ENCODE results near the gene IGF2BP3.
"Not testable (repeated sequence)": the region's sequence is repeated elsewhere in the genome, so short reads cannot be mapped to it uniquely, and the experiment has no call there.

Gene IGF2BP3

GRCh38 chr7:23336086-23336485 is 134.2 kb downstream of the IGF2BP3 start:
- Histone ChIP-seq H3K9ac (ENCODE audit: low read length) (no peak overlapping the region), H3K36me3 (ENCODE audit: insufficient read depth, low read length) (no peaks in the 10 kb centered on the region), H3K27me3 (ENCODE audit: control insufficient read depth in 1 of 2, insufficient read depth in 2 of 2, low read length in 2 of 2) (no peaks in the 10 kb centered on the region), H3K27ac (ENCODE audit: low read depth, low read length) (no peak overlapping the region), H3K9me3 (ENCODE audit: low read length) (no peaks in the 10 kb centered on the region), H3K4me3 (ENCODE audit: low read depth in 1 of 2, low read length in 2 of 2) (no peak overlapping the region), H3K4me1 (ENCODE audit: insufficient read depth, low read length) (peaks cover 12% of the 10 kb centered on the region)

- Histone ChIP-seq H3K27me3 (ENCODE audit: control insufficient read depth in 1 of 2, insufficient read depth in 2 of 2, low read length in 2 of 2) (no peaks in the 10 kb centered on the region), H3K4me1 (ENCODE audit: insufficient read depth, low read length) (peaks cover 12% of the 10 kb centered on the region), H3K9ac (ENCODE audit: low read length) (no peak overlapping the region), H3K4me3 (ENCODE audit: low read depth in 1 of 2, low read length in 2 of 2) (no peak overlapping the region), H3K9me3 (ENCODE audit: low read length) (no peaks in the 10 kb centered on the region), H3K27ac (ENCODE audit: low read depth, low read length) (no peak overlapping the region), H3K36me3 (ENCODE audit: insufficient read depth, low read length) (no peaks in the 10 kb centered on the region)
Observed at GRCh38 chr7:23335621-23336020, 134.7 kb downstream of the IGF2BP3 start.

- no peaks in the 10 kb centered on the region for H3K27me3 ChIP-seq (ENCODE audit: control insufficient read depth in 1 of 2, insufficient read depth in 2 of 2, low read length in 2 of 2)
- H3K9ac ChIP-seq (ENCODE audit: low read length) = no peak overlapping the region
- no peaks in the 10 kb centered on the region for H3K9me3 ChIP-seq (ENCODE audit: low read length)
- peaks cover 12% of the 10 kb centered on the region for H3K4me1 ChIP-seq (ENCODE audit: insufficient read depth, low read length)
- no peak overlapping the region for H3K4me3 ChIP-seq (ENCODE audit: low read depth in 1 of 2, low read length in 2 of 2)
- no peaks in the 10 kb centered on the region for H3K36me3 ChIP-seq (ENCODE audit: insufficient read depth, low read length)
- no peak overlapping the region for H3K27ac ChIP-seq (ENCODE audit: low read depth, low read length)
Observed at GRCh38 chr7:23335136-23335535, 135.2 kb downstream of the IGF2BP3 start.

- Histone ChIP-seq H3K4me1 (ENCODE audit: insufficient read depth, low read length) (peaks cover 12% of the 10 kb centered on the region), H3K4me3 (ENCODE audit: low read depth in 1 of 2, low read length in 2 of 2) (no peak overlapping the region), H3K9ac (ENCODE audit: low read length) (no peak overlapping the region), H3K9me3 (ENCODE audit: low read length) (no peaks in the 10 kb centered on the region), H3K27ac (ENCODE audit: low read depth, low read length) (no peak overlapping the region), H3K36me3 (ENCODE audit: insufficient read depth, low read length) (no peaks in the 10 kb centered on the region), H3K27me3 (ENCODE audit: control insufficient read depth in 1 of 2, insufficient read depth in 2 of 2, low read length in 2 of 2) (no peaks in the 10 kb centered on the region)
Observed at GRCh38 chr7:23334482-23335056, 135.7 kb downstream of the IGF2BP3 start.

GRCh38 chr7:23333671-23334246 is 136.5 kb downstream of the IGF2BP3 start:
- Histone ChIP-seq H3K9ac (ENCODE audit: low read length) (no peak overlapping the region), H3K9me3 (ENCODE audit: low read length) (no peaks in the 10 kb centered on the region), H3K4me1 (ENCODE audit: insufficient read depth, low read length) (peaks cover 12% of the 10 kb centered on the region), H3K27me3 (ENCODE audit: control insufficient read depth in 1 of 2, insufficient read depth in 2 of 2, low read length in 2 of 2) (no peaks in the 10 kb centered on the region), H3K4me3 (ENCODE audit: low read depth in 1 of 2, low read length in 2 of 2) (no peak overlapping the region), H3K27ac (ENCODE audit: low read depth, low read length) (no peak overlapping the region), H3K36me3 (ENCODE audit: insufficient read depth, low read length) (no peaks in the 10 kb centered on the region)

GRCh38 chr7:23332910-23333612 is 137.2 kb downstream of the IGF2BP3 start:
- no peak overlapping the region for H3K9ac ChIP-seq (ENCODE audit: low read length)
- peaks cover 12% of the 10 kb centered on the region for H3K4me1 ChIP-seq (ENCODE audit: insufficient read depth, low read length)
- no peak overlapping the region for H3K4me3 ChIP-seq (ENCODE audit: low read depth in 1 of 2, low read length in 2 of 2)
- no peaks in the 10 kb centered on the region for H3K36me3 ChIP-seq (ENCODE audit: insufficient read depth, low read length)
- H3K27me3 ChIP-seq (ENCODE audit: control insufficient read depth in 1 of 2, insufficient read depth in 2 of 2, low read length in 2 of 2) = no peaks in the 10 kb centered on the region
- H3K27ac ChIP-seq (ENCODE audit: low read depth, low read length) = no peak overlapping the region
- H3K9me3 ChIP-seq (ENCODE audit: low read length) = no peaks in the 10 kb centered on the region

- no peak overlapping the region for H3K9ac ChIP-seq (ENCODE audit: low read length)
- H3K4me3 ChIP-seq (ENCODE audit: low read depth in 1 of 2, low read length in 2 of 2) = no peak overlapping the region
- no peaks in the 10 kb centered on the region for H3K36me3 ChIP-seq (ENCODE audit: insufficient read depth, low read length)
- H3K4me1 ChIP-seq (ENCODE audit: insufficient read depth, low read length) = peaks cover 12% of the 10 kb centered on the region
- H3K27ac ChIP-seq (ENCODE audit: low read depth, low read length) = no peak overlapping the region
- H3K27me3 ChIP-seq (ENCODE audit: control insufficient read depth in 1 of 2, insufficient read depth in 2 of 2, low read length in 2 of 2) = no peaks in the 10 kb centered on the region
- no peaks in the 10 kb centered on the region for H3K9me3 ChIP-seq (ENCODE audit: low read length)
Observed at GRCh38 chr7:23332193-23332592, 138.1 kb downstream of the IGF2BP3 start.

GRCh38 chr7:23331132-23331531 is 139.2 kb downstream of the IGF2BP3 start:
- Histone ChIP-seq H3K9ac (ENCODE audit: low read length) (no peak overlapping the region), H3K4me3 (ENCODE audit: low read depth in 1 of 2, low read length in 2 of 2) (no peak overlapping the region), H3K4me1 (ENCODE audit: insufficient read depth, low read length) (peaks cover 12% of the 10 kb centered on the region), H3K27me3 (ENCODE audit: control insufficient read depth in 1 of 2, insufficient read depth in 2 of 2, low read length in 2 of 2) (no peaks in the 10 kb centered on the region), H3K9me3 (ENCODE audit: low read length) (no peaks in the 10 kb centered on the region), H3K36me3 (ENCODE audit: insufficient read depth, low read length) (no peaks in the 10 kb centered on the region), H3K27ac (ENCODE audit: low read depth, low read length) (no peak overlapping the region)

GRCh38 chr7:23315366-23315765 is 154.9 kb downstream of the IGF2BP3 start:
- Histone ChIP-seq H3K27ac (ENCODE audit: low read depth, low read length) (no peak overlapping the region), H3K27me3 (ENCODE audit: control insufficient read depth in 1 of 2, insufficient read depth in 2 of 2, low read length in 2 of 2) (no peaks in the 10 kb centered on the region), H3K9ac (ENCODE audit: low read length) (no peak overlapping the region), H3K9me3 (ENCODE audit: low read length) (no peaks in the 10 kb centered on the region), H3K4me1 (ENCODE audit: insufficient read depth, low read length) (no peaks in the 10 kb centered on the region), H3K36me3 (ENCODE audit: insufficient read depth, low read length) (peaks cover 8% of the 10 kb centered on the region), H3K4me3 (ENCODE audit: low read depth in 1 of 2, low read length in 2 of 2) (no peak overlapping the region)

GRCh38 chr7:23312141-23312540 is 158.2 kb downstream of the IGF2BP3 start:
- H3K27me3 ChIP-seq (ENCODE audit: control insufficient read depth in 1 of 2, insufficient read depth in 2 of 2, low read length in 2 of 2) = not testable (repeated sequence)

GRCh38 chr7:23308754-23309153 is 161.5 kb downstream of the IGF2BP3 start:
- no peaks in the 10 kb centered on the region for H3K27me3 ChIP-seq (ENCODE audit: control insufficient read depth in 1 of 2, insufficient read depth in 2 of 2, low read length in 2 of 2)
- H3K36me3 ChIP-seq (ENCODE audit: insufficient read depth, low read length) = peaks cover 35% of the 10 kb centered on the region
- H3K27ac ChIP-seq (ENCODE audit: low read depth, low read length) = no peak overlapping the region
- no peaks in the 10 kb centered on the region for H3K4me1 ChIP-seq (ENCODE audit: insufficient read depth, low read length)
- H3K4me3 ChIP-seq (ENCODE audit: low read depth in 1 of 2, low read length in 2 of 2) = no peak overlapping the region
- H3K9ac ChIP-seq (ENCODE audit: low read length) = no peak overlapping the region
- H3K9me3 ChIP-seq (ENCODE audit: low read length) = no peaks in the 10 kb centered on the region

More at GRCh38 chr7:23312141-23312540, 158.2 kb downstream of the IGF2BP3 start:
- H3K4me3 ChIP-seq (ENCODE audit: low read depth in 1 of 2, low read length in 2 of 2); H3K9ac ChIP-seq (ENCODE audit: low read length); H3K9me3 ChIP-seq (ENCODE audit: low read length); H3K4me1 ChIP-seq (ENCODE audit: insufficient read depth, low read length); H3K27ac ChIP-seq (ENCODE audit: low read depth, low read length): not testable (repeated sequence)
- peaks cover 35% of the 10 kb centered on the region for H3K36me3 ChIP-seq (ENCODE audit: insufficient read depth, low read length)
